Measurements from ENCODE around the gene SPATS2.

Gene SPATS2

DNA sequence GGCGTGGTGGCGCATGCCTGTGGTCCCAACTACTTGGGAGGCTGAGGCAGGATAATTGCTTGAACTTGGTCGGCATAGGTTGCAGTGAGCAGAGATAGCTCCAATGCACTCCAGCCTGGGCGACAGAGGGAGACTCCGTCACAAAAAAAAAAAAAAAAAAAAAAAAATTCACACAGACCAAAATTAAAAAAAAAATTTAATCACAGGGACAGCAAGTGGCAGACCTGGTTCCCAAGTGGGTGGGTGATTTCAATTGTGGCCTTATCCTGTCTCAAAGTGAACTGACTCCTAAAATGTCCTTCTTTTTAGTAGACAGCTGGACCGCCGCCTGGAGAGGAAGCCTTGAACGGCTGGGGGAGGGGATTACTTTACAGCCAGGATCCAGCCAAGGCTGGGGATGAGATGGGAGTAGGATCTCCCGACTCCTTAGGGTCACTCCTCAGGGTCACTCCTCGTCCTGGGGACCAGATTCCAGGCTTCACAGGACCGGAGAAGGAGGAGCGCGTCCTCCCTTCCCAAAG, 170.0 kb downstream of the SPATS2 start:
- DNase-seq (ENCODE audit: low read depth), result no peak
- TF ChIP-seq, protein P1, sequence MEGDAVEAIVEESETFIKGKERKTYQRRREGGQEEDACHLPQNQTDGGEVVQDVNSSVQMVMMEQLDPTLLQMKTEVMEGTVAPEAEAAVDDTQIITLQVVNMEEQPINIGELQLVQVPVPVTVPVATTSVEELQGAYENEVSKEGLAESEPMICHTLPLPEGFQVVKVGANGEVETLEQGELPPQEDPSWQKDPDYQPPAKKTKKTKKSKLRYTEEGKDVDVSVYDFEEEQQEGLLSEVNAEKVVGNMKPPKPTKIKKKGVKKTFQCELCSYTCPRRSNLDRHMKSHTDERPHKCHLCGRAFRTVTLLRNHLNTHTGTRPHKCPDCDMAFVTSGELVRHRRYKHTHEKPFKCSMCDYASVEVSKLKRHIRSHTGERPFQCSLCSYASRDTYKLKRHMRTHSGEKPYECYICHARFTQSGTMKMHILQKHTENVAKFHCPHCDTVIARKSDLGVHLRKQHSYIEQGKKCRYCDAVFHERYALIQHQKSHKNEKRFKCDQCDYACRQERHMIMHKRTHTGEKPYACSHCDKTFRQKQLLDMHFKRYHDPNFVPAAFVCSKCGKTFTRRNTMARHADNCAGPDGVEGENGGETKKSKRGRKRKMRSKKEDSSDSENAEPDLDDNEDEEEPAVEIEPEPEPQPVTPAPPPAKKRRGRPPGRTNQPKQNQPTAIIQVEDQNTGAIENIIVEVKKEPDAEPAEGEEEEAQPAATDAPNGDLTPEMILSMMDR (conservative IDR thresholded peaks at IDR 0.05; ENCODE audit: low read length), result no peak
- peak overlapping the region; percentile 35 for H3K4me3 ChIP-seq (ENCODE audit: low read length)

DNA sequence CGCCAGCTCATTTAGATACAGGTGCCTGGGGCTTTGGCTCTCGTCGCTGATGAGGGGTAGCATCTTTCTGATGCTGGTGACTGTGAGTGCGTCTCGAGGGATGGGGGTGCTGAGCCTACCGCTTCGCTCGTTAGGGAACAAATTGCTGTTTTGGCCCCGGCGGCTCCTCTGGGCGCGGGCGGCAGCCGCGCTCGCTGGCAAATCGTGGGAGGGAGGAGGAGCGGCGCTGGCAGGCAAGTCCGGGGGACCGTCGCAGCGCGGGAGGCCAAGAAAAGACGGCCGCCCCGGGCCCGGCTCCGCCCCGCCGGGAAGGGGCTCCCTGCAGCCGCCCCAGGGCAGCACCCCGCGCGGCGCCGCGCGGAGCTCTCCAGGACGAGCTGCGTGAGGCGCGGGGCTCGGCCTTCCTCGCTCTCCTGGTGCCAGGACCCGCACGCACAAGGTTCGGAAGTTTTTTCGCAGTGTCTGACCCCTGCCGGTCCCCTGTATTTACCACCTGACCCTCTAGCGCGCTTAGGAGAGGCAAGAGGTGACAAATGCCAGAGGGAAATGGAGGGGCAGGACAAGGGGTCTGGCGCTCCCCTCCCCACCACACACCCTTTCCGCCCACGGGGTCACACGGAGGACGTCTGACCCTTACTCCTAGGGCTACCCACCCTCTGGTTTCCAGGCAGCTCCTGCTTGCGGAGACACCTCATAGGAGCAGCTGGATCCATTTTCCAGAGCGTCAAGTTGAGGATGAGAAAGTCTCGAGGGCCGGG, 170.7 kb downstream of the SPATS2 start:
- TF ChIP-seq, protein P1 (conservative IDR thresholded peaks at IDR 0.05; ENCODE audit: low read length), result no peak

DNA sequence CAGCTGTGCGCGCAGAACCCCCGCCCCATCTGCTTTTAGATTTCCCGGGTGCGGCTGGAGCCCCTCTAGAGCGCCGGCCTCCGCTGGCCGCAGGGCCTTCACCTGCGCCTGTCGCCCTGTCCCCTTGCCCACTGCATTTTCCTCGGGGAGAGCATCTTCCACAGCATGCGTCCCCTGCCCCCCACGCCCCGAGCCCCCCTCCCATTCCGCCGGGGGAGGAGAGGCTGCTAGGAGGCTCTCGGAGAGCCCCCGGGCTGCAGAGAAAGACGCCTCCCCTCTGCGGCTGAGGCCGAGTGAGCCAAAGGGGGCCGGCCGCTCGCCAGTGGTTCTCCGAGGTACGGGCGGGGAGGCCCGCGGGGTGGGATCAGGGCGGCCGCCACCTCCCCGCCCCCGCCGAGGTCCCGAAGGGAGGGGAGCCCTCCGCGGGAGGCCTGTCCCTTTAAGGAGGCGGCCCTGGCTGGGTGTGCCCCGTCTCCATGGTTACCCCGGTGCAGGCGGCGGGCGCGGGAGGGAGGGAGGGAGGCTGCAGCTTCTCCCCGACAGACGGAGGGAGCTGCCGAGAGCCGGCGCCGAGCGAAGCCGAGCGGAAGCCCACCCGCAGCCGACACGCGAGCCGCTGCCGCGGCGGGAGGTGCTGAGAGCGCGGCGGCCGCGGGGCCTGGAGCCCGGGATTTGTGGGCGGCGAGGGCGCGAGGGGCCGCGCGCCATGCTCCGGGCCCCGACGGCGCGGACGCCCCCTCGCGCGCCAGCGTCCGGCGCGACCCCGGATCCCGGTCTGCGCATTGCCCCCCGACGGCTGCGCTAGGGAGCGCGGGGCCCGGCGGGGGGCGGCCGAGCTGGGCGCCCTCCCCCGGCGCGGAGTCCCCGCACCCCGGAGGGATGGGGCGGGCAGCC, 171.5 kb downstream of the SPATS2 start, which contains the start of gene KCNH3:
KCNH3 (plus strand) TSS at position 521 of the 894 bp plus-strand sequence. CDS start 387 bp downstream, outside the sequence.
- H3K4me3 ChIP-seq (ENCODE audit: low read length), result peak within 1 kb of the TSS; percentile 24
- TF ChIP-seq, protein P1 (conservative IDR thresholded peaks at IDR 0.05; ENCODE audit: low read length), result no peak
- peak; percentile 49 for DNase-seq (ENCODE audit: low read depth)

More for the DNA sequence above, 170.7 kb downstream of the SPATS2 start:
- DNase-seq (ENCODE audit: low read depth), result no peak
- H3K4me3 ChIP-seq (ENCODE audit: low read length), result peak overlapping the region; percentile 35

DNA sequence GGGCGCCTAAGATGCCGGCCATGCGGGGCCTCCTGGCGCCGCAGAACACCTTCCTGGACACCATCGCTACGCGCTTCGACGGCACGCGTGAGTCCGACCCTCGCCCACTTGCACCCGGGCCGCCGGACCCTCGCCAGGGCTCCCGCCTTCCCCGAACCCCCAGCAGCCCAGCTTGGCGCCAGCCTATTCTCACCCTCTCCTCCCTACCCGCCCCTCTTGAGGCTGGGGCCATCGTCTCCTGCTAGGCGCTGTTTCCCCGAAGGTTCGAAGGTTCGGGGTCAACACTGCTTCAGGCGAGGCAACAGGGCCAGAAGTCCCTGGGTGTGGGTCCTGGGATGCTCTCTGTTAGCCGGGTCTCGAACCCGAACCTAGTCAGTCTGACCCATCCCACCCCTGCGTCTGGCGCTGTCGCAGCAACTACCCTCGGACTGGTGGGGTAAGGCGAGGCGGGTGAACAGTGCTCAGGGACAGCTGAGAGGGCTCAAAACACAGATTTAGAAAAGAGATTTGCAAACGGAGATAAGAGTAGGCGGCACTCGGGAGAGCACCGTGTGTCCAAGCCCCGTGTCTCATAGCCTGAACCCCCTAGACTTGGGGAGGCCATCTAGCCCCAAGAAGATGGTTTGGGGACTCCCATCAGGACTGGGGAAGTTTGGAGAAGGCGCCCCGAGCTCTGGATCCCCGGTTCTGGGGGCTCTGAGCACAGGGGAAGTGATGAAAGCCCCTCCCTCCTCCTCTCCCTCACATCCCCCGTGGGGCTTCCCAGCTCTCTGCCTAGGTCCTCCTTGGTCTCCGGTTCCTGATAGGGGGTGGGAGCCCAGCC, 172.4 kb downstream of the SPATS2 start:
- DNase-seq (ENCODE audit: low read depth), result no peak
- TF ChIP-seq, protein P1 (conservative IDR thresholded peaks at IDR 0.05; ENCODE audit: low read length), result no peak
- H3K4me3 ChIP-seq (ENCODE audit: low read length), result no peak overlapping the region

DNA sequence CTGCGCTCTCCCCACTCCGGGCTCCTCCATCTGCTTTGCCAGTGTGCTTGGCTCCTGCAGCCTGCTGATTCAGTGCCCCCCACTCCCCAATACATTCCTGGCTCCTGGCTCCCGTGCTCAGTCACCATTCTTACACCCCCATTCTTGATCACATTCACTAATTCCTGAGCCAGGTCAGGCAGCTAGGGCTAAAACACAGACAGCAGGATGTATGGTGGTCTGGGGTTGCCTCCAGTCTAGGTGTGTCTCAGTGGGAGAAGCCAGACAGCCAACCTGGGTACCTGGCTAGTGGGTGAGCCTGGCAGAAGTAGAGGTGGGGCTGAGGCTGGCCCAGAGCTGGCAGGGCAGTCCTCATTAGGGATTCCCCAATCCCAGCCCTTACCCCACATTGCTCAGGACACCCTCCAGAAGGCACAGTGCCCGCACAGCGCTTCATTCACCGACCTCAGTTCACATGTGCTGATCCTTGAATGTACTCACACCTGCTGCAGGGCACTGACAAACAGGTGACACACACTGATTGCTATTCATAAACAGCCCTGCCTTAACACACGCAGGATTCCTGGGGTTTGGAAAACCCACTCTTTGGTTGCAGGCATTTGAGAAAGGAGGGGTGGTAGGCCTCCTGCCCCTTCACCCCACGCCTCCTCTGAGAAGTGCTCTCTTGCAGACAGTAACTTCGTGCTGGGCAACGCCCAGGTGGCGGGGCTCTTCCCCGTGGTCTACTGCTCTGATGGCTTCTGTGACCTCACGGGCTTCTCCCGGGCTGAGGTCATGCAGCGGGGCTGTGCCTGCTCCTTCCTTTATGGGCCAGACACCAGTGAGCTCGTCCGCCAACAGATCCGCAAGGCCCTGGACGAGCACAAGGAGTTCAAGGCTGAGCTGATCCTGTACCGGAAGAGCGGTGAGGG, 173.2 kb downstream of the SPATS2 start:
- DNase-seq (ENCODE audit: low read depth), result no peak
- no peak overlapping the region for H3K4me3 ChIP-seq (ENCODE audit: low read length)
- TF ChIP-seq, protein P1 (conservative IDR thresholded peaks at IDR 0.05; ENCODE audit: low read length), result no peak
